HepG2 (cell line): ENCODE data around the gene EPB41L2. TPM values are rescaled to one million over a fixed set of nuclear protein-coding genes. Genes with fewer than 3 reads are reported as not detected.

Source experiments
- BHLHE40 ChIP-seq: IDR thresholded peaks from 2 replicates; pipeline ENCODE4 v1.6.1; 2011; ENCODE audit warnings: low read length, improper control_type of control experiment
- DPF2 ChIP-seq: sonication (generic); formaldehyde crosslinking; IDR thresholded peaks from 2 replicates; pipeline ENCODE4 v1.4.0; 2020; ENCODE audit warnings: mild to moderate bottlenecking, low read depth, missing genetic modification reagents, borderline replicate concordance
- KLF6 ChIP-seq: IDR thresholded peaks from 2 replicates; pipeline ENCODE4 v1.8.0; 2016; ENCODE audit warnings: missing biosample characterization, missing genetic modification reagents
- NFIB ChIP-seq: sonication (generic); formaldehyde crosslinking; IDR thresholded peaks from 2 replicates; pipeline ENCODE4 v1.9.0; 2021; ENCODE audit warnings: missing genetic modification reagents, mild to moderate bottlenecking, borderline replicate concordance
- NR1H2 ChIP-seq: sonication (generic); formaldehyde crosslinking; IDR thresholded peaks from 2 replicates; pipeline ENCODE4 v1.8.1; 2022; ENCODE audit warnings: low read depth, missing genetic modification reagents, borderline replicate concordance
- PCBP1 ChIP-seq: fragments of 200-400 bp; formaldehyde crosslinking; IDR thresholded peaks from 2 replicates; pipeline ENCODE4 v1.6.1; 2017; ENCODE audit warnings: mild to moderate bottlenecking, low read depth, low read length, borderline replicate concordance
- SPEN ChIP-seq: sonication (generic); formaldehyde crosslinking; IDR thresholded peaks from 2 replicates; pipeline ENCODE4 v1.5.1; 2020; ENCODE audit warnings: low read depth, mild to moderate bottlenecking, missing genetic modification reagents
- SRY ChIP-seq: sonication (generic); formaldehyde crosslinking; IDR thresholded peaks from 2 replicates; pipeline ENCODE4 v1.8.0; 2022; ENCODE audit warnings: mild to moderate bottlenecking, missing genetic modification reagents
- ZKSCAN5 ChIP-seq: sonication (generic); formaldehyde crosslinking; IDR thresholded peaks from 2 replicates; pipeline ENCODE4 v1.5.1; 2020; ENCODE audit warnings: mild to moderate bottlenecking, missing genetic modification reagents
- ZNF44 ChIP-seq: sonication (generic); formaldehyde crosslinking; IDR thresholded peaks from 2 replicates; pipeline ENCODE4 v1.5.1; 2020; ENCODE audit warnings: mild to moderate bottlenecking, missing genetic modification reagents
- ZNF460 ChIP-seq: sonication (generic); formaldehyde crosslinking; IDR thresholded peaks from 2 replicates; pipeline ENCODE4 v1.5.1; 2020; ENCODE audit warnings: missing genetic modification reagents, mild to moderate bottlenecking, borderline replicate concordance
- ZNF484 ChIP-seq: sonication (generic); formaldehyde crosslinking; IDR thresholded peaks from 2 replicates; pipeline ENCODE4 v1.5.1; 2020; ENCODE audit warnings: mild to moderate bottlenecking, low read depth, missing genetic modification reagents, borderline replicate concordance
- ZNF605 ChIP-seq: sonication (generic); formaldehyde crosslinking; IDR thresholded peaks from 2 replicates; pipeline ENCODE4 v1.8.0; 2022; ENCODE audit warnings: mild to moderate bottlenecking, missing genetic modification reagents
- ZNF75D ChIP-seq: sonication (generic); formaldehyde crosslinking; IDR thresholded peaks from 2 replicates; pipeline ENCODE4 v1.8.1; 2023; ENCODE audit warnings: missing genetic modification reagents, mild to moderate bottlenecking, borderline replicate concordance
- ZNF772 ChIP-seq: sonication (generic); formaldehyde crosslinking; IDR thresholded peaks from 2 replicates; pipeline ENCODE4 v1.5.0; 2020; ENCODE audit warnings: mild to moderate bottlenecking, missing genetic modification reagents
- polyA plus RNA-seq, 8 experiments: library from polyadenylated mRNA; depleted of rRNA in 3 of 8; stranded (reverse) in 7 of 8; unstranded in 1 of 8; fragments of >200 nt; fragmentation: Illumina TruSeq in 4 of 8; extraction: Trizol in 4 of 8; gene quantifications; 2 replicates each; pipeline versions ENCODE4 v1.2.1 to v1.2.3, GENCODE V29; 2011 to 2016; ENCODE audit warnings: low read depth in 4 of 8, missing spikeins in 1 of 8, mixed read lengths in 1 of 8; ENCODE audit not compliant: insufficient read depth in 1 of 8
- total RNA-seq, 5 experiments: library from RNA; depleted of rRNA; stranded (reverse); fragments of >200 nt; fragmentation: Illumina TruSeq; extraction: Trizol; gene quantifications; 2 replicates each; pipeline ENCODE4 v1.2.3, GENCODE V29; 2016; ENCODE audit warnings: low read depth in 1 of 5
- TF ChIP-seq, protein P1 (sequence below): sonication (generic); formaldehyde crosslinking; IDR thresholded peaks from 2 replicates; pipeline ENCODE4 v1.5.0; 2020; ENCODE audit warnings: mild to moderate bottlenecking, missing genetic modification reagents
- TF ChIP-seq, protein P2 (sequence below): sonication (generic); formaldehyde crosslinking; IDR thresholded peaks from 2 replicates; pipeline ENCODE4 v1.5.0; 2020; ENCODE audit warnings: mild to moderate bottlenecking, missing genetic modification reagents
- TF ChIP-seq, protein P3 (sequence below): sonication (generic); formaldehyde crosslinking; IDR thresholded peaks from 2 replicates; pipeline ENCODE4 v1.4.0; 2020; ENCODE audit warnings: mild to moderate bottlenecking, missing genetic modification reagents
- TF ChIP-seq, protein P4 (sequence below): sonication (generic); formaldehyde crosslinking; IDR thresholded peaks from 2 replicates; pipeline ENCODE4 v1.9.0; 2021; ENCODE audit warnings: missing genetic modification reagents, borderline replicate concordance
- TF ChIP-seq, protein P5 (sequence below): sonication (generic); formaldehyde crosslinking; IDR thresholded peaks from 2 replicates; pipeline ENCODE4 v1.8.0; 2022; ENCODE audit warnings: mild to moderate bottlenecking, missing genetic modification reagents, moderate library complexity

EPB41L2 gene
- total and polyA plus RNA-seq, 2 of the 13 experiments (the other 11 are each of a cell fraction or from before 2014, with no cell fraction given): 41.7 to 56.4 TPM

DNA sequence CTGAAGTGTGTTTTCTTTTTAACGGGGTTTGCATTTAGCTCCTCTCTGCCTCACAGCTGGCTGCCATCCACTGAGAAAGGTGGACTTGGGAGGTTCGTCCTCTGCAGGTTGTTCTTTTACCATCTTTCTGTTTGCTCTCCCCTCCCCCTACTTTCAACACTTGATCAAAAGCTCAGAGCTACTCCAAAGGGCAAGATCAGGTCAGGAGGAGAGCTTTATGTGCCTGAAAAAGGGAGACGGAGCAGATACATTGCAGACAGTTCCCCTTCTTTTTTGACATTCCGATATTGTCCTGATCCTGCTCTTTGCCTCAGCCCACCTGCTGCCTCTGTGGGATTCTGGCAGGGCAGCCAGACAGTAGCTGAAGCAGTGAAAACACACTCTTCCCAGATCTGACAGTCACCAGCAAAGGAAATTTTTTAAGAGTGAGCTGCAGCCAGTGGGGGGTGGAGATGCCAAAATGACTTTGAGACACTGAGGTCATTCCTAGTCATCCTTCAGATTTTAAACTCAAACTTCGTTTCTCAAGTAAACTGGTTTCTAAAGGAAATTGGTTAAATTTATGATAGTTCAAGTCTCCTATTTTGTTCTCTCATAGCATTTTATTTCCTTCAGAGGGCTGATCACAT lies 209.4 kb downstream of the EPB41L2 start (continued):
- TF ChIP-seq ZNF75D (CRISPR knock-in tag) (no peak), ZNF44 (no peak), SPEN (CRISPR knock-in tag) (peak; percentile 22; the same call in 1 of the 2 replicates), ZNF484 (CRISPR knock-in tag) (no peak), ZNF605 (CRISPR knock-in tag) (no peak), KLF6 (0 out of 2 replicates have a peak, but pooled peaks have one; percentile 67), NR1H2 (CRISPR knock-in tag) (no peak), BHLHE40 (no peak), ZKSCAN5 (CRISPR knock-in tag) (0 out of 2 replicates have a peak, but pooled peaks have one; percentile 28), ZNF460 (CRISPR knock-in tag) (no peak; the same call in 1 of the 2 replicates), SRY (CRISPR knock-in tag) (no peak), DPF2 (CRISPR knock-in tag) (peak; percentile 46; the same call in 1 of the 2 replicates), NFIB (CRISPR knock-in tag) (no peak), ZNF772 (peak; percentile 86), PCBP1 (no peak)
- TF ChIP-seq, protein P1, sequence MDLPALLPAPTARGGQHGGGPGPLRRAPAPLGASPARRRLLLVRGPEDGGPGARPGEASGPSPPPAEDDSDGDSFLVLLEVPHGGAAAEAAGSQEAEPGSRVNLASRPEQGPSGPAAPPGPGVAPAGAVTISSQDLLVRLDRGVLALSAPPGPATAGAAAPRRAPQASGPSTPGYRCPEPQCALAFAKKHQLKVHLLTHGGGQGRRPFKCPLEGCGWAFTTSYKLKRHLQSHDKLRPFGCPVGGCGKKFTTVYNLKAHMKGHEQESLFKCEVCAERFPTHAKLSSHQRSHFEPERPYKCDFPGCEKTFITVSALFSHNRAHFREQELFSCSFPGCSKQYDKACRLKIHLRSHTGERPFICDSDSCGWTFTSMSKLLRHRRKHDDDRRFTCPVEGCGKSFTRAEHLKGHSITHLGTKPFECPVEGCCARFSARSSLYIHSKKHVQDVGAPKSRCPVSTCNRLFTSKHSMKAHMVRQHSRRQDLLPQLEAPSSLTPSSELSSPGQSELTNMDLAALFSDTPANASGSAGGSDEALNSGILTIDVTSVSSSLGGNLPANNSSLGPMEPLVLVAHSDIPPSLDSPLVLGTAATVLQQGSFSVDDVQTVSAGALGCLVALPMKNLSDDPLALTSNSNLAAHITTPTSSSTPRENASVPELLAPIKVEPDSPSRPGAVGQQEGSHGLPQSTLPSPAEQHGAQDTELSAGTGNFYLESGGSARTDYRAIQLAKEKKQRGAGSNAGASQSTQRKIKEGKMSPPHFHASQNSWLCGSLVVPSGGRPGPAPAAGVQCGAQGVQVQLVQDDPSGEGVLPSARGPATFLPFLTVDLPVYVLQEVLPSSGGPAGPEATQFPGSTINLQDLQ (CRISPR knock-in tag): no peak
- TF ChIP-seq, protein P2, sequence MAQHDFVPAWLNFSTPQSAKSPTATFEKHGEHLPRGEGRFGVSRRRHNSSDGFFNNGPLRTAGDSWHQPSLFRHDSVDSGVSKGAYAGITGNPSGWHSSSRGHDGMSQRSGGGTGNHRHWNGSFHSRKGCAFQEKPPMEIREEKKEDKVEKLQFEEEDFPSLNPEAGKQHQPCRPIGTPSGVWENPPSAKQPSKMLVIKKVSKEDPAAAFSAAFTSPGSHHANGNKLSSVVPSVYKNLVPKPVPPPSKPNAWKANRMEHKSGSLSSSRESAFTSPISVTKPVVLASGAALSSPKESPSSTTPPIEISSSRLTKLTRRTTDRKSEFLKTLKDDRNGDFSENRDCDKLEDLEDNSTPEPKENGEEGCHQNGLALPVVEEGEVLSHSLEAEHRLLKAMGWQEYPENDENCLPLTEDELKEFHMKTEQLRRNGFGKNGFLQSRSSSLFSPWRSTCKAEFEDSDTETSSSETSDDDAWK (CRISPR knock-in tag): no peak
- TF ChIP-seq, protein P3, sequence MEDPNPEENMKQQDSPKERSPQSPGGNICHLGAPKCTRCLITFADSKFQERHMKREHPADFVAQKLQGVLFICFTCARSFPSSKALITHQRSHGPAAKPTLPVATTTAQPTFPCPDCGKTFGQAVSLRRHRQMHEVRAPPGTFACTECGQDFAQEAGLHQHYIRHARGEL (CRISPR knock-in tag): no peak
- TF ChIP-seq, protein P4, sequence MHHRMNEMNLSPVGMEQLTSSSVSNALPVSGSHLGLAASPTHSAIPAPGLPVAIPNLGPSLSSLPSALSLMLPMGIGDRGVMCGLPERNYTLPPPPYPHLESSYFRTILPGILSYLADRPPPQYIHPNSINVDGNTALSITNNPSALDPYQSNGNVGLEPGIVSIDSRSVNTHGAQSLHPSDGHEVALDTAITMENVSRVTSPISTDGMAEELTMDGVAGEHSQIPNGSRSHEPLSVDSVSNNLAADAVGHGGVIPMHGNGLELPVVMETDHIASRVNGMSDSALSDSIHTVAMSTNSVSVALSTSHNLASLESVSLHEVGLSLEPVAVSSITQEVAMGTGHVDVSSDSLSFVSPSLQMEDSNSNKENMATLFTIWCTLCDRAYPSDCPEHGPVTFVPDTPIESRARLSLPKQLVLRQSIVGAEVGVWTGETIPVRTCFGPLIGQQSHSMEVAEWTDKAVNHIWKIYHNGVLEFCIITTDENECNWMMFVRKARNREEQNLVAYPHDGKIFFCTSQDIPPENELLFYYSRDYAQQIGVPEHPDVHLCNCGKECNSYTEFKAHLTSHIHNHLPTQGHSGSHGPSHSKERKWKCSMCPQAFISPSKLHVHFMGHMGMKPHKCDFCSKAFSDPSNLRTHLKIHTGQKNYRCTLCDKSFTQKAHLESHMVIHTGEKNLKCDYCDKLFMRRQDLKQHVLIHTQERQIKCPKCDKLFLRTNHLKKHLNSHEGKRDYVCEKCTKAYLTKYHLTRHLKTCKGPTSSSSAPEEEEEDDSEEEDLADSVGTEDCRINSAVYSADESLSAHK (CRISPR knock-in tag): 0 out of 2 replicates have a peak, but pooled peaks have one; percentile 41
- TF ChIP-seq, protein P5, sequence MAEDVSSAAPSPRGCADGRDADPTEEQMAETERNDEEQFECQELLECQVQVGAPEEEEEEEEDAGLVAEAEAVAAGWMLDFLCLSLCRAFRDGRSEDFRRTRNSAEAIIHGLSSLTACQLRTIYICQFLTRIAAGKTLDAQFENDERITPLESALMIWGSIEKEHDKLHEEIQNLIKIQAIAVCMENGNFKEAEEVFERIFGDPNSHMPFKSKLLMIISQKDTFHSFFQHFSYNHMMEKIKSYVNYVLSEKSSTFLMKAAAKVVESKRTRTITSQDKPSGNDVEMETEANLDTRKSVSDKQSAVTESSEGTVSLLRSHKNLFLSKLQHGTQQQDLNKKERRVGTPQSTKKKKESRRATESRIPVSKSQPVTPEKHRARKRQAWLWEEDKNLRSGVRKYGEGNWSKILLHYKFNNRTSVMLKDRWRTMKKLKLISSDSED: no peak
